ENCODE data around the gene ANO9. TPM values are rescaled to one million over a fixed set of nuclear protein-coding genes. Genes with fewer than 3 reads are reported as not detected.
"Not testable (repeated sequence)": the region's sequence is repeated elsewhere in the genome, so short reads cannot be mapped to it uniquely, and the experiment has no call there.

Gene ANO9
- total RNA-seq, 1 donor from 2014 or later, result 31.0 TPM

DNA sequence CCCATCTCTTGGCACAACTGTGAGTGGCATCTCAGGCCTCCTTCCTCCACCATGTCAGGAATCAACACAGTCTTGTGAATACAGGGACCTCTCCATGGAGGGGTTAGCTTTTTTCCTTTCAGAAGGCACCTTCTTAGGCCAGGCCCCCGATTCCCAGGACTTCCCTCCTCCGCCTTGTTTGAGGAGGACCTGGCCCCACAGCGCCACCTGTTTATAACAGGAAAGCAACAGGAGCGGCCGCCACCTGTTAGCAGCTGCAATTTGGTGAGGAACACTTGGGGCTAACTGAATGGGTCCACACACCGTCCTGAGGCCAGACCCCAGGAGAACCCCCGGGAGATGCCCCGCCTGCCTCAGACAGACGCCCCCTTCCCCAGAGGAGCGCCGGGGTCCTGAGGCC, 51.6 kb downstream of the ANO9 start:
- Mint-ChIP-seq H3K36me3 (ENCODE audit: insufficient read depth) (peaks cover 3% of the 10 kb centered on the region), H3K27me3 (peaks cover 12% of the 10 kb centered on the region), H3K4me1 (ENCODE audit: low read depth) (peaks cover 4% of the 10 kb centered on the region), H3K4me3 (ENCODE audit: low read depth) (no peak overlapping the region), H3K27ac (no peak overlapping the region), H3K9me3 (ENCODE audit: low read depth) (peaks cover 4% of the 10 kb centered on the region)
- TF ChIP-seq, protein P1, sequence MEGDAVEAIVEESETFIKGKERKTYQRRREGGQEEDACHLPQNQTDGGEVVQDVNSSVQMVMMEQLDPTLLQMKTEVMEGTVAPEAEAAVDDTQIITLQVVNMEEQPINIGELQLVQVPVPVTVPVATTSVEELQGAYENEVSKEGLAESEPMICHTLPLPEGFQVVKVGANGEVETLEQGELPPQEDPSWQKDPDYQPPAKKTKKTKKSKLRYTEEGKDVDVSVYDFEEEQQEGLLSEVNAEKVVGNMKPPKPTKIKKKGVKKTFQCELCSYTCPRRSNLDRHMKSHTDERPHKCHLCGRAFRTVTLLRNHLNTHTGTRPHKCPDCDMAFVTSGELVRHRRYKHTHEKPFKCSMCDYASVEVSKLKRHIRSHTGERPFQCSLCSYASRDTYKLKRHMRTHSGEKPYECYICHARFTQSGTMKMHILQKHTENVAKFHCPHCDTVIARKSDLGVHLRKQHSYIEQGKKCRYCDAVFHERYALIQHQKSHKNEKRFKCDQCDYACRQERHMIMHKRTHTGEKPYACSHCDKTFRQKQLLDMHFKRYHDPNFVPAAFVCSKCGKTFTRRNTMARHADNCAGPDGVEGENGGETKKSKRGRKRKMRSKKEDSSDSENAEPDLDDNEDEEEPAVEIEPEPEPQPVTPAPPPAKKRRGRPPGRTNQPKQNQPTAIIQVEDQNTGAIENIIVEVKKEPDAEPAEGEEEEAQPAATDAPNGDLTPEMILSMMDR (IDR thresholded peaks at IDR 0.05; ENCODE audit: unreplicated experiment), result peak; percentile 43
- no peak for DNase-seq (ENCODE audit: low spot score, unreplicated experiment)

DNA sequence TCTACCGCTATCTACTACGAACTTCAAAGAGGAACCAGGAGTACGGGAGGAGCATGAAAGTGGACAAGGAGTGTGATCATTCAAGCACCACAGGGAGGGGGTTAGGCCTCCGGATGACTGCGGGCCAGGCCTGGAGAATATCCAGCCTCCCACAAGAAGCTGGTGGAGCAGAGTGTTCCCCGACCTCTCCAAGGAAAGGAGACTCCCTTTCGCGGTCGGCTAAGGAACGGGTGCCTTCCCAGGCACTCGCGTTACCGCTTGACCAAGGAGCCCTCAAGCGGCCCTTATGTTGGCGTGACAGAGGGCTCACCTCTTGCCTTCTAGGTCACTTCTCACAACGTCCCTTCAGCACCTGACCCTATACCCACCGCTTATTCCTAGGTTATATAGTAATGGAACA, 52.4 kb downstream of the ANO9 start:
- H3K27me3 Mint-ChIP-seq, result peaks cover 12% of the 10 kb centered on the region
- H3K36me3 Mint-ChIP-seq (ENCODE audit: insufficient read depth); DNase-seq (ENCODE audit: low spot score, unreplicated experiment); H3K9me3 Mint-ChIP-seq (ENCODE audit: low read depth); H3K4me1 Mint-ChIP-seq (ENCODE audit: low read depth); H3K4me3 Mint-ChIP-seq (ENCODE audit: low read depth); H3K27ac Mint-ChIP-seq: not testable (repeated sequence)

DNA sequence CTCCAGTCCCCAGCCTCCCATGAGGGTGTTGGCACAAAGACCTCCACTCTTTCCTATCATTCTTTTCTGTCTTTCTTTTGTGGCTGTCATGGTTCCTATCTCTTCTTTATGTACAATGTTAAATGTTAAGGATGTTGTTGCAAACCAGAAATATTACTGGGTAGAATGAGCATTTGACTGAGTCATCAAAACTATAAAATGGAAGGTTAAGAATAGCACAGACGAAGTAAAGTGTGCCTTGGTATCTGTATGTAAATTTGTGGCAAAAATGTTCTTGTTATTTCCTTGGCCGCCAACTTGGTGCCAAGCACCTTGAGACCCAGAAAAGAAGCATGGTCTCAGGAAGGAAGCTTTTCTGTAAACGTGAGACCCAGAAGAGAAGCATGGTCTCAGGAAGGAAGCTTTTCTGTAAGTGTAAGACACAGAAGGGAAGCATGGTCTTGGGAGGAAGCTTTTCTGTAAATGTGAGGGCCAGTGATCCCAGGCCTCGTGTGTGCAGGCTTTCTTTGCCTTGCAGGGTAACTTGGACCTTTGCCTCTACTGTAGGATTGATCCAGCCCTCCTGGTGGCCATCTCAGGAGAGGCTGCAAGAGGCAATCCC, 54.5 kb downstream of the ANO9 start:
- TF ChIP-seq, protein P1 (IDR thresholded peaks at IDR 0.05; ENCODE audit: unreplicated experiment), result no peak
- peaks cover 12% of the 10 kb centered on the region for H3K27me3 Mint-ChIP-seq
- no peak overlapping the region for H3K4me3 Mint-ChIP-seq (ENCODE audit: low read depth)
- no peak overlapping the region for H3K27ac Mint-ChIP-seq
- H3K9me3 Mint-ChIP-seq (ENCODE audit: low read depth), result peaks cover 4% of the 10 kb centered on the region
- H3K36me3 Mint-ChIP-seq (ENCODE audit: insufficient read depth), result peaks cover 4% of the 10 kb centered on the region
- no peak for DNase-seq (ENCODE audit: low spot score, unreplicated experiment)
- peaks cover 4% of the 10 kb centered on the region for H3K4me1 Mint-ChIP-seq (ENCODE audit: low read depth)

DNA sequence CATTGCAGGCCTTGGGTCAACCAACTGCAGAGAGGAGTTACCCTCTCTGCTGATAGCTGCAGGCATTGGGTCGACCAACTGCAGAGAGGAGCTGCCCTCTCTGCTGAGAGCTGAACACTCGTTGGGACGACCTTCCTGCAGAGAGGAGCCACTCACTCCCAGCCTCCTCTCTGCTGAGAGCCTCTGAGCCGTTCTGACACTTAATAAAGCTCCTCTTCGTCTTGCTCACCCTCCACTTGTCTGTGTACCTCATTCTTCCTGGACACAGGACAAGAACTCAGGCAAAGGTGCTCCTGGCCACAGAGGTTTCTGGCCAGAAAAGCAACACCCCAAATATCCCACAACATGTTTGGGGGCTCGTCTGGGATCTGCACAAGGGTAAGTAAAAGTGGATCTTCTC, 55.3 kb downstream of the ANO9 start:
- H3K27me3 Mint-ChIP-seq, result peaks cover 12% of the 10 kb centered on the region
- H3K36me3 Mint-ChIP-seq (ENCODE audit: insufficient read depth), result peaks cover 8% of the 10 kb centered on the region
- DNase-seq (ENCODE audit: low spot score, unreplicated experiment), result no peak
- peaks cover 4% of the 10 kb centered on the region for H3K9me3 Mint-ChIP-seq (ENCODE audit: low read depth)
- no peak overlapping the region for H3K4me3 Mint-ChIP-seq (ENCODE audit: low read depth)
- TF ChIP-seq, protein P1 (IDR thresholded peaks at IDR 0.05; ENCODE audit: unreplicated experiment), result no peak
- H3K27ac Mint-ChIP-seq, result no peak overlapping the region
- H3K4me1 Mint-ChIP-seq (ENCODE audit: low read depth), result peaks cover 4% of the 10 kb centered on the region

DNA sequence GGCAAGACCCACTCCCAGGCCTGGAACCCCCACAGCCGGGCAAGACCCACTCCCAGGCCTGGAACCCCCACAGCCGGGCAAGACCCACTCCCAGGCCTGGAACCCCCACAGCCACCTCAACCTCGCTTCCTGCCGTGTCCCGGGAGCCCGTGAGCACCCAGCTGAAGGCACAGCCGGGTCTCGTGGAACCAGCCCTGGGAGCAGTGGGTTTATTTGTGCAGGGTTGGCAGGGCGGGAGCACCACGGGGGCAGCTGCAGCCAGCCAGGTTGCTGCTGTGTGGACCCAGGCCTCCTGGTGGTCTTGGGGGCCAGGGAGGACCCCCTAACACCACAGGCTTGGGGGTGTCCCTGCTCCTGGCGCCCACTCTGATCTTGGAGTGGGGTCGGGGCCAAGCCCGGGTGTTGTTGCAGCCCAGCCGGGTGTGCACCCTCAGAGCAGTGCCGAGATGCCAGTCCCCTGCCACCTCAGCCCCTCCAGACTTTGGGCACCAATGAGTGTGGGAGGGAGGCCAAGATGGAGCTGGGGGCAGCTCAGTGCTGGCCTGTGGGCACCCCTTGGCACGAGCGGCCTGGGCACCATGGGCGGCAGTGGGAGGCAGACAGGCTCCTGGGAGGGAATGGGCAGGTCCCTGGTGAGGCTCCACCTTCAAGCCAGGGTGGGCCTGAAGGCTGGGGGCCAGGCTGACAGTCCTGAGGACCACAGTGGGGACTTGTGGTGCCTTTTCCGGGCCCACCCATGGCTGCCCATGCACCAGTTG, 56.0 kb downstream of the ANO9 start:
- peaks cover 4% of the 10 kb centered on the region for H3K9me3 Mint-ChIP-seq (ENCODE audit: low read depth)
- TF ChIP-seq, protein P1 (IDR thresholded peaks at IDR 0.05; ENCODE audit: unreplicated experiment), result no peak
- H3K36me3 Mint-ChIP-seq (ENCODE audit: insufficient read depth), result peaks cover 8% of the 10 kb centered on the region
- H3K27ac Mint-ChIP-seq, result no peak overlapping the region
- DNase-seq (ENCODE audit: low spot score, unreplicated experiment), result no peak
- no peak overlapping the region for H3K4me3 Mint-ChIP-seq (ENCODE audit: low read depth)
- H3K27me3 Mint-ChIP-seq, result peaks cover 12% of the 10 kb centered on the region
- peaks cover 4% of the 10 kb centered on the region for H3K4me1 Mint-ChIP-seq (ENCODE audit: low read depth)

DNA sequence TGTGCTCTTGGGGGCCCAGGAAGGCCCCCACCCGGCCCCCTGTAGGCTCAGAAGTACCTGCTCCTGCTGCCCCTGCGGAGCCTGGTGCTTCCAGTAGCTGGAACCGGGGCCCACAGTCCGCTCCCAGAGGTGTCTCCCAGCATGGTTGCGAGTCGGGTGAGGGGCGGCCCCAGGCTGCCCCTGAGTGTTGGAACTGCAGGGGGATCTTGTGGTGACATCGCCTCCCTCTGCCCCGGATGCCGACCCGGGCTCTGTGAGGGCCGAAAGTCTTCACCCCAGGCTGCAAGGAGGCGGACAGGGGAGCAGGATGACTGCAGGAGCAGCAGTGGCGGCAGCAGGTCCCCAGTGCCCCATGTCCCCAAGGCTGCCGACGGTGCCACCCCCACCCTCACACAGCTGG, 57.3 kb downstream of the ANO9 start:
- Mint-ChIP-seq H3K27me3 (peaks cover 12% of the 10 kb centered on the region), H3K4me1 (ENCODE audit: low read depth) (peaks cover 4% of the 10 kb centered on the region), H3K27ac (no peak overlapping the region), H3K36me3 (ENCODE audit: insufficient read depth) (peaks cover 8% of the 10 kb centered on the region), H3K4me3 (ENCODE audit: low read depth) (no peak overlapping the region), H3K9me3 (ENCODE audit: low read depth) (peaks cover 4% of the 10 kb centered on the region)
- no peak for DNase-seq (ENCODE audit: low spot score, unreplicated experiment)
- TF ChIP-seq, protein P1 (IDR thresholded peaks at IDR 0.05; ENCODE audit: unreplicated experiment), result no peak

Measured in progenitor cell of endocrine pancreas (in vitro differentiated cells).